ENCODE results near the gene CAPN12.
"Not testable (repeated sequence)": the region's sequence is repeated elsewhere in the genome, so short reads cannot be mapped to it uniquely, and the experiment has no call there.

Gene CAPN12

GRCh38 chr19:38744298-38744681 lies at the start of gene CAPN12:
Gene CAPN12 (minus strand): TSS chr19:38744474. CDS start chr19:38744165, 309 bp downstream.
- DNase-seq, result no peak

- no peak for DNase-seq
Measured at GRCh38 chr19:38793671-38794070, 49.4 kb upstream of the CAPN12 start.

- no peak for DNase-seq
Measured at GRCh38 chr19:38793177-38793576, 48.9 kb upstream of the CAPN12 start.

GRCh38 chr19:38792250-38793111 lies 48.2 kb upstream of the CAPN12 start:
- DNase-seq, result no peak

GRCh38 chr19:38791451-38792064 lies 47.3 kb upstream of the CAPN12 start:
- not testable (repeated sequence) for DNase-seq

GRCh38 chr19:38790507-38791403 lies 46.5 kb upstream of the CAPN12 start:
- not testable (repeated sequence) for DNase-seq

GRCh38 chr19:38788478-38789243 lies 44.4 kb upstream of the CAPN12 start, which contains the start of gene LGALS7B:
Gene LGALS7B (plus strand): TSS chr19:38789200. CDS start chr19:38789227, 27 bp downstream.
- DNase-seq, result no peak

- no peak for DNase-seq
Measured at GRCh38 chr19:38786572-38787265, 42.4 kb upstream of the CAPN12 start.

GRCh38 chr19:38786061-38786460 lies 41.8 kb upstream of the CAPN12 start:
- DNase-seq, result not testable (repeated sequence)

- no peak for DNase-seq
Measured at GRCh38 chr19:38785187-38785699, 41.0 kb upstream of the CAPN12 start.

GRCh38 chr19:38784224-38784623 lies 40.0 kb upstream of the CAPN12 start:
- DNase-seq, result no peak

- DNase-seq, result not testable (repeated sequence)
Measured at GRCh38 chr19:38782212-38782611, 37.9 kb upstream of the CAPN12 start.

- no peak for DNase-seq
Measured at GRCh38 chr19:38781058-38781457, 36.8 kb upstream of the CAPN12 start.

GRCh38 chr19:38780443-38780842 lies 36.2 kb upstream of the CAPN12 start:
- DNase-seq, result no peak

GRCh38 chr19:38778733-38779132 lies 34.5 kb upstream of the CAPN12 start:
- no peak for DNase-seq

- no peak for DNase-seq
Measured at GRCh38 chr19:38774181-38774950, 30.1 kb upstream of the CAPN12 start.

GRCh38 chr19:38773469-38774177 lies 29.3 kb upstream of the CAPN12 start, which contains the start of gene LGALS7:
Gene LGALS7 (minus strand): TSS chr19:38773517. CDS start chr19:38773492, 25 bp downstream.
- DNase-seq, result no peak

GRCh38 chr19:38771569-38771968 lies 27.3 kb upstream of the CAPN12 start:
- DNase-seq, result not testable (repeated sequence)

- not testable (repeated sequence) for DNase-seq
Measured at GRCh38 chr19:38770949-38771275, 26.6 kb upstream of the CAPN12 start.

All from COR-L47 (cell line).